Stimulated activated naive CD4-positive, alpha-beta T cell treated with Interleukin-2 at 50 U/mL for 16 hours (primary cell): ENCODE results near the gene TFR2.
A peak's percentile ranks its signal among the peaks of the same experiment; 100 is the strongest.

Experiments used
- DNase-seq: peaks from one replicate; lab custom pipeline; 2025; lab: John Stamatoyannopoulos, UW

Gene TFR2

DNA sequence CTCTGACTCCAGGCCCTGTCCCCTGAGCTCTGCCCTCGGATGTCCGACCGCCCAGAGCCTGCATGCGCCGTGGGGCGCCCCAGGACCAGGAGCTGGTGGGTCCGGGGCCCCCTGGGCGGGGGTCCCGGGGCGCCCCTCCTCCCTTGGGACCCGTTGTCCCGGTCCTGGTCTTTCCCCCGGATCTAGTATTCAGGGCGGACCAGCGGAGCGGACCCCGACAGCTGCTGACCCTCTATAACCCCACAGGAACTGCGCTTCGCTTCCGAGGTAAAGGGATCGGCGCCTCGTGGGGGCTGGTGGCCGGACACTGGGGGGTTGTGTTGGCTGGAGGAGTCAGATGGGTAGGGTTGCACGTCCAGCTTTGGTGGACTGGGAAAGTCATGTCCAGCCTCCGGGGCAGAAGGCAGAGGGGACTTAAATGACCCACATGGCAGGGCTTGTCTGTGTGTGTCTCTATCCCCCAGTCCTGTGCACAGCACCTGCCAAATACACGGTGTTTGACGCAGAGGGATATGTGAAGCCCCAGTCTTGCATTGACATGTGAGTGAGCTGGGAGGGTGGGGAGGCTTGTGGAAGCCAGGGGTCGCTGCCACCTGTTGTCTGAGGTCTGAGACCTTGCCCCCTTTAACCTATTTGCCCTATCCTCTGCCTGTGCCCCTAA lies 28.5 kb downstream of the TFR2 start:
- no peak for DNase-seq

DNA sequence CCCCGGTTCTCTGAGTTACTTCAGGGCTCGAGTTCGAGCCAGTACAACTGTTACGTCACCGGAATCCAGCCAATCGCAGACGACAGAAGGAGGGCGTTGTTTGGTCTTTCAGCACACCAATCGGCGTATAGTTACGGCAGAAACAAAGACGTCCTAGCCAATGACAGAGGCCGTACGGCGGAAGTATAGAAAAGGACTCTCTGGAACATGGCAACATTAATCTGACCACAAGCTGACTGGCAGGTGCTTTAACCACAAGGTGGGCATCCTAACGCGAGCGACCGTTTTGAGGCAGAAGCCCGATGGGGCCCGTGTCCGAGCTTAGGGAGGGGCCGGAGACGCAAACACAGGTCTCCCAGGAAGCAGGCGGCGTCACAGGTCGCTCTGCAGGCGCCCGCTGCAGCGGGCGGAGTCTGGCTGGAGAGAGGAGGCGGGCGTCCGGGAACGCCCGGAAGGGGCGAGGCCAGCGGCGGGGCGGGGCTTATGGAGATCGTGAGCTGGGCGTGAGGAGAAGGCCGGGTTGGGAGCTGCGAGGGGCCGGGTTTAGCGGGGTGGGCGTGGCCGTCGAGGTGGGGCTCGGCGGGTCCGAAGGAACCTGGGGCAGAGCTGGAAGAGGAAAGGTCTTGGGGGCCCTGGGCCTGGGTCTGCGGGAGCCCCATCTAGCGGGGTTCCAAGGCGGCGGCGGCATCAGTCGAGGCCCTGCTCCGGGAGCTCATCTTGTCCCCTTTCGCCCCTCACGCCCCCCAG lies 29.2 kb downstream of the TFR2 start, which contains the start of gene MOSPD3:
Gene MOSPD3, plus strand, starts transcription at position 558 of the 747 bp plus-strand sequence. CDS start 252 bp downstream, outside the sequence.
- peak; percentile 95 for DNase-seq

DNA sequence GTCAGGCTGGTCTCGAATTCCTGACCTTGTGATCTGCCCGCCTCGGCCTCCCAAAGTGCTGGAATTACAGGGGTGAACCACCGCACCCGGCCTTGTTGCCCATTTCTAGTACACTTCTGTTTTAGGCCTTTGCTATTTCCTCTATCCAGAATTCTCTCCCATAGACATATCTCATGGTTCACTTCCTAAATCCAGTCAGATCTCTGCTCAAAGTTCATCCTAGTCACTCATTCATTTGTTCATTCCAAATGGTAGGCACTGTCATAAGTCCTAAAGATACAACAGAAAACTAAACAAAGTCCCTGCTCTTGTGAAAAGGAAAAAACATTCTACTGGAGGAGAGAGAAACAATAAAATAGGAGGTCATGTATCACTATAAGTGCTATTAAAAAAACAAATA lies 31.4 kb downstream of the TFR2 start:
- DNase-seq, result no peak

DNA sequence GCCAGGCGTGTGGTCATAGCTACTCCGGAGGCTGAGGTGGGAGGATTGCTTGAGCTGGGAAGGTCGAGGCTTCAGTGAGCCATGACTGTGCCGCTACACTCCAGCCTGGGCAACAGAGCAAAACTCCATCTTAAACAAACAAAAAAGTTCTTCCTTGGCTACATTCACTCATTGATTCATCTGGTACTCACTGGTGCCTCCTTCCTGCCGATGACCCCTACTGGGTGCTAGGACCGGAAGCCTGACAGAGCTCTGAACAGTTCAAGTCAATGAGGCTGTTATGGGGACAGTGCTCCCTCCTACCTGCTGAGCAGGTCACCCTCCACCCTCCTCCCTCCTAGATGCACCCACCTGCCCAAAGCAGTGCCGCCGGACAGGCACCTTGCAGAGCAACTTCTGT lies 34.2 kb downstream of the TFR2 start:
- no peak for DNase-seq

DNA sequence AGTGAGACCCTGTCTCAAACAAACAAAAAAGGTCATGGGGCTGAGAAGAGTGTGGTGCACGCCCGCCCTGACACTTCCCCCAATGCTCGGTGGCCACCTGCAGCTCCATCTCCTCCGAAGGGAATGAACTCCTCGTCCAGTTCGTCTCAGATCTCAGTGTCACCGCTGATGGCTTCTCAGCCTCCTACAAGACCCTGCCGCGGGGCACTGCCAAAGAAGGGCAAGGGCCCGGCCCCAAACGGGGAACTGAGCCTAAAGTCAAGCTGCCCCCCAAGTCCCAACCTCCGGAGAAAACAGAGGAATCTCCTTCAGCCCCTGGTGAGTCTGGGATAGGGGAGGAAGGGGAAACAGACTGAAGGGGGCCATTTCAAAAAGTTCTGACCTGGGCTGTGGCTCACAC lies 35.0 kb downstream of the TFR2 start:
- no peak for DNase-seq

DNA sequence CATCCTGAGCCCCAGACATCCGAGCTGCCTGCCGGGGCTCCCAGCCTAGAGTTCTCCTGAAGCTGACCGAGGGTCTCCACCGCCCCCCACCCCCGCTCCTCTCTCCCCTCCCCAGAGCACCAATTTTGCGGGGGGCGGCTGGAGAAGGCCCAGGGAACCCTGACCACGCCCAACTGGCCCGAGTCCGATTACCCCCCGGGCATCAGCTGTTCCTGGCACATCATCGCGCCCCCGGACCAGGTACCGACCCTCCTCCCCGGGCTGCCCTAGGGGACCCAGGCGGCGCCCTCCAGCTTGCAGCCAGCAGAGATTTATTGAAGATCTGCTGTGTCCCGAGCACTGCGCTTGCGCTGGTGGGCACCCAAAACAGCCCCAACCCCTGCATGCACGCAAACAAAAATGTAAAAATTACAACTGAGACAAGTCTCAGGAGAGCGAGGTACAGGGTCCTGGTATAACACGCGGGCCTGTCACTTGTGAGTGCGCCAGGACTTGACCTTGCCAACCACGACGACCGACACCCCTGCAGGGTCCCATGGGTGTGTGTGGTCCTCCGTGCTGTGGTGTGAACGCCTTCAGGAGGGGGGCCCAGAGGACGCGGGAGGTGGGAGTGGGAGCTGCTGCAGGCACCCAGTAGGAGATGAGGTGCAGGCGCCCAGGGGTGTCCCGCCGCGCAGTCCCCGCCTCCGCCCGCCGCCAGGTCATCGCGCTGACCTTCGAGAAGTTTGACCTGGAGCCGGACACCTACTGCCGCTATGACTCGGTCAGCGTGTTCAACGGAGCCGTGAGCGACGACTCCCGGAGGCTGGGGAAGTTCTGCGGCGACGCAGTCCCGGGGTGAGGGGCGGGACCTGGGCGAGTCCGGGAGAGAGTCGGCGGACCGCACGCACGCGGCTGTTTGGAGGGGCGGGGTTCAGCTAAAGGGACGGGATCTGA lies 36.1 kb downstream of the TFR2 start:
- peak; percentile 31 for DNase-seq

DNA sequence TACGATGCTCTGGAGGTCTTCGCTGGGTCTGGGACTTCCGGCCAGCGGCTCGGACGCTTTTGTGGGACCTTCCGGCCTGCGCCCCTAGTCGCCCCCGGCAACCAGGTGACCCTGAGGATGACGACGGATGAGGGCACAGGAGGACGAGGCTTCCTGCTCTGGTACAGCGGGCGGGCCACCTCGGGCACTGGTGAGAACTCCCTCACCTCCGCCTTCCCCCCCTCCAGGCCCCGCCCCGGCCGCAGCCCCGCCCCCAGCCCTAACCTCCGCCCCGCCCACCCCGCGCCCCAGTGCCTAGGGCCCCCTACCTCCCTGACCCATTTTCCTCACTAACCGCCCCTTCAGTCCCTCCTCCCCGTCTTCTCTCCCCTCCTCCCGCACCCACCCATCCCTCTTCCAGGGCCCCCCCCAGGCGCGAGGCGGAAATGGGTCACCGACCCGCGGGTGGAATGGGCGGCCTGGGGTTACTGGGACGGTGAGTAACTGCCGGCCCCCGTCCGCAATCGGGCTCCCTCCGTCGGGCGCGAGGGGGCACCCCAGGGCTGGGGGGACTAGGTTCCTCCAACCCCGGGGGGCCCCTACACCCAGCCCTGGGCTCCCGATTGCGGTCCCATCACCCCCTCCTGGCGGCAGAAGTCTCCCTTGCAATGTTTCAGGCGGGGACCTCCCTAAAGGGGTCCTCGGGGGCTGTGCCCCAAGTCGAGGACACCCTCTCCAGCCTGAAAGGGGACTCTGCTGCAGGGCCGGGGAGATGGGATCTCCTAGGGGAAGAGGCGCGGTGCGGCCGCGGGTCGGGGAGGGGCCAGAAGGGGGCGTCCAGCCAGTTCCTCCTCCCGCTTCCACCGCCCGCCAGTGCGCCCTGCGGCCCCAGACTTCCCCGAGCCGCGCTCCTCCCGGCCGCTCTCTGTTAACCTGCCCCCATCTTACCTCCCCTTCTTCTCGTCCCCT lies 37.0 kb downstream of the TFR2 start:
- peak; percentile 87 for DNase-seq

DNA sequence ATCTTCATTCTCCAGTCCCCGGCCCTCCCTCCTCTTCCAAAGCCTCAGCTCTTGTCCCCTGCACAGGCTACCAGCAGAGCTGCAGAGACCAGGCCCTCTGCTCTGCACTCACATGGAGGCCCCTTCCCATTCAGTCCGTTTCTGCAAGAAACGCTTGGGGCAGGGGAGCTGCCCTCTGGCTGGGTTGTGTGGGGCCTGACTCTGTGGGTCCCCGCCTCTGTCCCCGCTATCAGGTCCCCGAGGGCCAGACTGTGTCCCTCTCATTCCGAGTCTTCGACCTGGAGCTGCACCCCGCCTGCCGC lies 37.7 kb downstream of the TFR2 start:
- no peak for DNase-seq

DNA sequence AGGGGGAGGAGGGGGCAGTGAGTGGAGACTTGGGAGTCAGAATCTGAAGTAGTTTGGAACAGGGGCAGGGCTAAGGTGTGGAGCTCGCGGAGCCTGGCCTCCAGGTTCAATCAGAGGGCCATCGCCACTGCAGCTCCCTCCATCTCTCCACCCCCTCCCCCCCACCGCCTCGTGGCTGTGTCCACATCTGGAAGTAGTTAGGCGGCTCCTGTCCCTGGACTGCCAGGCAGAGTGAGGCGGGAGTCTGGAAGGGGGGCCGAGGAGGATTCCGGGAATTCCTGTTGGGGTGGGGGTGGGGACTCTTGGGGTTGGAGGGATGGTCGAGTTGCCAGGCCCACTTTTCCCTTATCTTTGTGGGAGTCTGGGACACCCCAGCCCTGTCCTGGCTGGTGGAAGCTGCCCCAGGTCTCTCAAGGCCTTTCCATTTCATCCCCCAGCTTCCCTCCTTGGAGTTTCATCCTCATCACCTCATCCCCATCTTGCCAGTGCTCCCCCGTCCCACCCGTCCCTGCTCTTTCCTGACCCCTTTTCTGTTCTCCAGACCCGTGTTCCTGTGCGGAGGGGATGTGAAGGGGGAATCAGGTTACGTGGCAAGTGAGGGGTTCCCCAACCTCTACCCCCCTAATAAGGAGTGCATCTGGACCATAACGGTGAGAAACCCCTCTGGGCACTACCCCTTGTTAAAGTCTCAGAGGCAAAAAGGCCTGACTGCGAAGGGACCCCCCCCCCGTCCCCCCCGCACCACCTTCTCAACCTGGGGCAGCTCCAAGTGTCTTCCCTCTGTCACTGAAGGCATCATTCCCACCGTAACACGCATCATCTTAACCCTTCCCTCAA lies 38.2 kb downstream of the TFR2 start:
- no peak for DNase-seq

DNA sequence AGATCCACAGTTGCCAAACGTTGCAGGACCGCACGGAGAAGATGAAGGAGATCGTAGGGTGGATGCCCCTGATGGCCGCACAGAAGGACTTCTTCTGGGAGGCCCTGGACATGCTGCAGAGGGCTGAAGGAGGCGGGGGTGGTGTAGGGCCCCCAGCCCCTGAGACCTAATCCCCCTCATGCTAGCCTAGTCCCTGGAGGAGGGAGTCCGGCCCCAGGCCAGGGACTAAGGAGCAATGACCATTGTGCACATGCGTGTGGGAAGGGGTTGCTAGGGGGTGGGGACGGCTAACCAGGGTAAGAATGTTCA lies 40.7 kb downstream of the TFR2 start:
- no peak for DNase-seq

DNA sequence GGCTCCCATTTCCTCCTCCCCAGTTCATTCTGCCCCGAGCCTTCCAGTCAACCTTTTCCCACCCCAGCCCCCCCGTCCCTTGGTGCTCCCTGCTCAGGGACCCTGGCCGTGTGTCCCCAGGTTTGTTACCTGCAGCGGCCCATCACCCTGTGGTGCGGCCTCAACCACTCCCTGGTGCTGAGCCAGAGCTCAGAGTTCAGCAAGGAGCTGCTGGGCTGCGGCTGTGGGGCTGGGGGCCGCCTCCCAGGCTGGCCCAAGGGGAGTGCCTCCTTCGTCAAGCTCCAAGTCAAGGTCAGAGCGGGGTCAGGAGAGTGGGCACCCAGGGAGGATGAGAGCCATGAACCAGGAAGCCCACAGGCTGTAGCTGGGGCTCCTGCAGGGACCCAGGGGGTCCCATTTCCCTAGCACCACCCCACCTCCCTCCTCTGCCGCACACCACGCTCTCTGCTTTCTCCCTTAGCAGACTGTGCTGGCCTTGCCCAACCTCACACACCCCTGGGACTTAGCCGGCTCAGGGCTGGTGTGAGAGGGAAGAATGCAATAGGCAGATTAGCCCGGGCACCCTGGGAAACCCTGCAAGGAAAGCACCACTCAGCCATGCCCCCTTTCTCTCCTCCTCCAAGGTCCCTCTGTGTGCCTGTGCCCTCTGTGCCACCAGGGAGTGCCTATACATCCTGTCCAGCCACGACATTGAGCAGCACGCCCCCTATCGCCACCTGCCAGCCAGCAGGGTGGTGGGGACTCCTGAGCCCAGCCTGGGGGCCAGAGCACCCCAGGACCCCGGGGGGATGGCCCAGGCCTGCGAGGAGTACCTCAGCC lies 41.2 kb downstream of the TFR2 start:
- no peak for DNase-seq

DNA sequence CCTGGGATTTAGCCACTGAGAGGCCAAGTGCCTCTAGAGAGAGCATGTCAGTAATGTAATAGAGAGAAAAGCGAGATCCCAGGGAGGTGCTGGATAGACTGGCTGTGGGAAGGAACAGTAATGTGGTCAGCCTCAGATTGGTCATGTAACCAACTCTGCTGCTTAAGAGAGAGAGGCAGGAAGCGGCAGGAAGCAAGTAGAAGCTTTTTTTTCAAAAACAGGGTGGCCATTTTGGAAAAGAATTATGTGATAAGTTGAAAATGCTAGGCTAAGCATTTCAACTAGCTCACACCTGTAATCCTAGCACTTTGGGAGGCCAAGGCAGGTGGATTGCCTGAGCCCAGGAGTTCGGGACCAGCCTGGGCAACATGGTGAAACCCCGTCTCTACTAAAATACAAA lies 42.9 kb downstream of the TFR2 start:
- no peak for DNase-seq

DNA sequence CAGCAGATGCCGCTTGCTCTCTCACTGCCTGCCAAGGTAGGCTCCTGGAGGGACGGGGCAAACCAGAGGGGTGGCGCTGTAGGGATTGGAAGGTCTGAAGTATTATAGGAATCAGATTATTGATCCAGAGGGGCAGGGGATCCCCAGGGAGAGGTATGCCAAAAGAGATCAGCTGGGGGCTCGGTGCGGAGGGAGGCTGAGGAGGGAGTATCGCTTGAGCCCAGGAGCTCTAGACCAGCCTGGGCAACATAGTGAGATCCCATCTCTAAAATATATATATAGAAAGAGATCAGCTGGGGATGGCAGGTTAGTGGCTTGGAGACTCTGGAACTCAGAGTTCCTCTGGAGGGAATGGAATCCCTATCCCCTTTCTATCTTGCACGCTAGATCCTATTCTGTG lies 46.2 kb downstream of the TFR2 start:
- DNase-seq, result no peak

DNA sequence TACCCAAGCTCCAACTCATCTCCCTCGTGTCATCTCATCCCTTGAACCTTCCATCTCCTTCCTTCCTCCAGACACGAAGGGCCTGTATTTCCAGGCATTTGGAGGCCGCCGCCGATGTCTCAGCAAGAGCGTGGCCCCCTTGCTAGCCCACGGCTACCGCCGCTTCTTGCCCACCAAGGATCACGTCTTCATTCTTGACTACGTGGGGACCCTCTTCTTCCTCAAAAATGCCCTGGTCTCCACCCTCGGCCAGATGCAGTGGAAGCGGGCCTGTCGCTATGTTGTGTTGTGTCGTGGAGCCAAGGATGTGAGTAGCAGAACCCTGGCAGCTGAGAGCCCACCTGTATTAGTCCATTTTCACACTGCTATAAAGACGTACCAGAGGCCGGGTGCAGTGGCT lies 49.8 kb downstream of the TFR2 start:
- no peak for DNase-seq

DNA sequence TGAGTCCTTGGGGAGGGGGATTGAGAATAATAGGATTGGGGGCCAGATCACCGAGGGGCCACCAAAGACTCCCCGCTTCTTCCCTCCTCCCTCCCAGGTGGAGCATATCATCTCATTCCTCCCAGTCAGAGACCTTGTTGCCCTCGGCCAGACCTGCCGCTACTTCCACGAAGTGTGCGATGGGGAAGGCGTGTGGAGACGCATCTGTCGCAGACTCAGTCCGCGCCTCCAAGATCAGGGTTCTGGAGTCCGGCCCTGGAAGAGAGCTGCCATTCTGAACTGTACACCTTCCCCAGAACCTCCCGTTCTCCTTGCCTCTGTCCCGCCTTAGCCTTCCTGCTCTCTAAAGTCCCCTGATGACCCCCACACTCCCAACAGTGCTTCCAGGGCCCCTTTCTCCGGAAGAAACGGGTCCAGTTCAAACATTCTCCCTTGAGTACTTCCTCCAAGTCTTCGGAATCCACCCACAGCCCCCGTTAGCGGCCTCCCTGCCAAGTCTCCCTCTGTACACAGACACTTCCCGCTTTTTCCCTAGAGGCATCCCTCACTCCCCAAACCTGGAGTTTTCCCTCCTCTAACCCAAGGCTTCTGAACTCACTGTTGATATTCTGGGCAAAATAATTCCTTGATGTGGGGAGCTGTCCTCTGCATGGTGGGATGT lies 51.1 kb downstream of the TFR2 start:
- DNase-seq, result no peak

DNA sequence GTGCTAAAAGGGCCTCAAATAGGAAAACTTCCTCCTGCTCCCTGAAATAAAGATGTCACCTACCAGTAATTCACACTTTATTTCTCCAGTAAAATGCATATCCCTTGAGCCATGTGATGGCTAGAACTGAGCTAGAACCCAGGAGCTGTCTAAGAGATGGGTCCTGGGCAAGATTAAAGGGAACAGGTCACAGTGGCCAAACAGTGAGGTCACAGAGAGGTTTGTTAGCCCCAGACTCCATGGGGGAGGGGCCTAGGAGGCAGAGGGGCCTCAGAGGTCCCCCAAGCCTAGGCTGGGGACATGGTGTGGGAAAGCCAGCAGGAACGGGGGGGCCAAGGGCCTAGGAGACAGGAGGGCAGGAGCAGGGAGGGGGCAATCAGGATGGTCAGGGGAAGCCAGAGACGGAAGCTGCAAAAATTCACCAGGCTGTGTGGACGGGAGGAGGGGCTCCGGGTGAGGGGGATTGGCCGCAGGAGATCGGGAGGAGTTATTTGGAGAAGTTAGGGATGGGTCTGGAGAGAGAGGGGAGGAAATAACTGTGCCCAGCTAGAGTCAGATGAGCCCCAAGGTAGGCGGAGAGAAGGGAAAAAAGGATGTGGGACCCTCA lies 51.9 kb downstream of the TFR2 start:
- no peak for DNase-seq

DNA sequence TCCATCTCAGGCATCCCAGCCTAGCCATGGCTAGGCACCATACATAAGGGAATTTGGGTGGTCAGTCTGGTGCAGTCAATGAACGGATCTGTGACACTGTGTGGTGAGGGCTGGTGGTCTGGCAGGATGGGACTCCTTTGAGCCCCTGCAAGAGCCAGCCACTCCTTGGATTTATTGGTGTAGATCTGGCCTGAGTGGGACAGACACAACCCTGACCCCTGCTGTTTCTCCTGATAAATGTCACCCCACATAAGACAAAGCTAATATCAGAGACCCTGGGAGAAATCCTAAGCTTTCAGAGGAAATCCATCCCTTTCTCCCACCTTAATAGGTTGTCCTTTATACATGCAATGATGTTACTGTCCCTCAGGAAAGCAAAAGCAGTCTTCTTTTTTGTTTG lies 52.9 kb downstream of the TFR2 start:
- no peak for DNase-seq

DNA sequence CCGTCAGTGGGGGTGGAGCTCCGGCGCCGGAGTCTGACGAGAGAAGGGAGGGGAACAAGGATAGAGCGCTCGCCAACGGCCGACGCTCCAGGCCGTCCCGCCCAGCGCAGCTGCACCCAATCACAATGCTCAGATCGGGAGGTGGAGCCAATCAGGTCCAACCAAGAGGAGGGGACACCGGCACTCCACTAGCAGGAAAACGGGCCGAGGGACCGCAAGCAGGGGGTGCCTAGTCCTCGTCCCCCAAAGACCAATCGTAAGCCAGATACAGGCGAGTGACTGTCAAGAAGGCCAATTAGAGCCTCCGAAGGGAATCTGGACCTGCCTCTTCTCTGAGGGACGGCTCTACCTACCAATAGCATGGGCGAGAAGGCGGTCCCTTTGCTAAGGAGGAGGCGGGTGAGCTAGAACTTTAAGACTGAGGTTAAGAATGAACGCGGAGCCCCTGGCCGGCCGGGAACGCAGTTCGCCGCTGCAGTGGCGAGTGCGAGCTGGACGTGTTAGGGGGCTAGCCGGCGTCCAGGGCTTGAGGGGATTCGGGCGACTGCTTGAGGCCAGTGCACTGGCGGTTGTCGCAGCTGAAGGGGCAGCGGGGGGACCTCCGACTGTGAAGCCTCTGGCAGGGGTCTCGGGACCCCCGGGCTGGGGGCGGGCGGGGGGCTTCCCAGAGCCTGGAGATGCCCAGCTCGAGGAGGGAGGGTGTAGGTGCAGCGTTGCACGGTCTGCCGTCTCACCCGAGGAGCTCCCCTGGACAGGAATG lies 54.9 kb downstream of the TFR2 start, which contains the start of gene FBXO24:
Gene FBXO24, plus strand, starts transcription at position 63 of the 760 bp plus-strand sequence. Its CDS starts 298 bp downstream, at position 361.
- peak; percentile 99 for DNase-seq
